Tibial artery (tissue), 4 donors: ENCODE measurements around the gene YBX3.

Source experiments
- DNase-seq, 2 donors: peaks; one replicate each; pipeline ENCODE4 v3.0.0-alpha.2; 2019
- H3K27ac ChIP-seq, 2 donors: fragments of 200-600 bp; sonication (generic) in 1 of 2; 1 replicate in 1 of 2; 2 replicates in 1 of 2; pipeline ENCODE4 v1.5.1; 2018 to 2019; ENCODE audit warnings: mild to moderate bottlenecking in 1 of 2
- H3K27me3 ChIP-seq, 2 donors: fragments of 200-600 bp; sonication (generic) in 1 of 2; one replicate each; pipeline versions ENCODE4 v1.5.1 to v1.6.0; 2016 to 2019
- H3K36me3 ChIP-seq, 3 donors: fragments of 200-600 bp; sonication (generic) in 2 of 3; one replicate each; pipeline ENCODE4 v1.5.1; 2016 to 2019; ENCODE audit warnings: mild to moderate bottlenecking in 2 of 3
- H3K4me1 ChIP-seq, 4 donors: fragments of 200-600 bp; sonication (generic) in 2 of 4; 1 replicate in 3 of 4; 2 replicates in 1 of 4; pipeline ENCODE4 v1.5.1; 2016 to 2019
- H3K4me3 ChIP-seq, 2 donors: fragments of 200-600 bp; sonication (generic) in 1 of 2; 1 replicate in 1 of 2; 2 replicates in 1 of 2; pipeline ENCODE4 v1.5.1; 2018 to 2019; ENCODE audit warnings: mild to moderate bottlenecking in 2 of 2
- H3K9me3 ChIP-seq, 3 donors: fragments of 200-600 bp; sonication (generic) in 1 of 3; one replicate each; pipeline ENCODE4 v1.5.1; 2016 to 2019
- CTCF ChIP-seq, 2 experiments: fragments of 200-600 bp in 1 of 2; fragments of 450-650 bp in 1 of 2; IDR thresholded peaks; one replicate each; pipeline ENCODE4 v1.5.1; 2017 to 2019; ENCODE audit warnings: antibody characterized with exemption in 2 of 2, mild to moderate bottlenecking in 1 of 2, moderate library complexity in 1 of 2
- intact Hi-C: fragments of 100-400 bp; cut with DNase I; formaldehyde crosslinking; loops from one replicate; pipeline ENCODE4 v1.15.0; 2023; ENCODE audit warnings: low total_unique reads

YBX3 gene

GRCh38 chr12:10672231-10672868 lies 50.8 kb downstream of the YBX3 start:
- Histone ChIP-seq H3K4me3 (no peak overlapping the region), H3K4me1 (peaks cover 0 to 10% (median 9%) of the 10 kb centered on the region in 4 donors), H3K27ac (no peak overlapping the region), H3K27me3 (peaks cover 0 to 27% of the 10 kb centered on the region in 2 donors), H3K9me3 (no peaks in the 10 kb centered on the region), H3K36me3 (no peaks in the 10 kb centered on the region)
- no peak for DNase-seq
- no peak for TF ChIP-seq CTCF (IDR thresholded peaks at IDR 0.05)
- intact Hi-C loops, result no loop called here

- DNase-seq, result no peak
- Histone ChIP-seq H3K4me1 (peaks cover 0 to 10% (median 9%) of the 10 kb centered on the region in 4 donors), H3K27me3 (peaks cover 0 to 27% of the 10 kb centered on the region in 2 donors), H3K4me3 (no peak overlapping the region), H3K36me3 (no peaks in the 10 kb centered on the region), H3K27ac (no peak overlapping the region), H3K9me3 (no peaks in the 10 kb centered on the region)
- intact Hi-C loops, result no loop called here
- no peak for TF ChIP-seq CTCF (IDR thresholded peaks at IDR 0.05)
Observed at GRCh38 chr12:10669533-10669932, 53.6 kb downstream of the YBX3 start.

- no peak for DNase-seq
- H3K4me3 ChIP-seq, result no peak overlapping the region
- H3K4me1 ChIP-seq, result peaks cover 0 to 2% (median under 1%) of the 10 kb centered on the region in 4 donors
Observed at GRCh38 chr12:10668526-10668925, 54.6 kb downstream of the YBX3 start.

GRCh38 chr12:10667581-10667980 lies 55.5 kb downstream of the YBX3 start:
- Histone ChIP-seq H3K36me3 (no peaks in the 10 kb centered on the region), H3K4me1 (no peaks in the 10 kb centered on the region), H3K4me3 (no peak overlapping the region), H3K9me3 (no peaks in the 10 kb centered on the region), H3K27ac (no peak overlapping the region), H3K27me3 (peaks cover 0 to 14% of the 10 kb centered on the region in 2 donors)
- intact Hi-C loops, result no loop called here
- no peak for TF ChIP-seq CTCF (IDR thresholded peaks at IDR 0.05)
- DNase-seq, result no peak

More at GRCh38 chr12:10668526-10668925, 54.6 kb downstream of the YBX3 start:
- TF ChIP-seq CTCF (IDR thresholded peaks at IDR 0.05), result no peak
- no peaks in the 10 kb centered on the region for H3K9me3 ChIP-seq
- intact Hi-C loops, result no loop called here
- no peaks in the 10 kb centered on the region for H3K36me3 ChIP-seq
- H3K27ac ChIP-seq, result no peak overlapping the region
- H3K27me3 ChIP-seq, result peaks cover 0 to 22% of the 10 kb centered on the region in 2 donors

DNA sequence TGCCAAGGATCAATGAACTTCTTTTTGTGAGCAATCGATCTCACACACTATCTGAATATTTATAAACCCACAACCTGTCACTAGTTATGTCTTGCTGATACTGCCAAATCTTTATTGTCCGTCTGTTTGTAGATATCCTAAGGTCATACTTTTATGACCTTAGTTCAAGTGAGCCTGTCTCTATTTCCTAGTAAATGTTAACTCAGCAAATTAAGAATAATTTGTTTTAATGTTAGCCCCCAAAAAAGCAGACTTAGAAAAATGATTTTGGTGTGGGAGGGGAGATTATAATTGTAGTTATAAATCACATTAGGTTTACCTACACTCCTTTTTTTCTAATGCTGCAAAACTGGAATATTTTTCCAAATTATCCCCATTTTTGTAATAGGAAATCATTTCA lies 58.6 kb downstream of the YBX3 start:
- H3K9me3 ChIP-seq, result no peaks in the 10 kb centered on the region
- H3K27me3 ChIP-seq, result peaks cover 0 to 4% of the 10 kb centered on the region in 2 donors
- H3K4me1 ChIP-seq, result no peaks in the 10 kb centered on the region
- DNase-seq, result no peak
- no peaks in the 10 kb centered on the region for H3K36me3 ChIP-seq
- intact Hi-C loops, result no loop called here
- no peak for TF ChIP-seq CTCF (IDR thresholded peaks at IDR 0.05)
- no peak overlapping the region for H3K4me3 ChIP-seq
- no peak overlapping the region for H3K27ac ChIP-seq
